Hematopoietic multipotent progenitor cell (in vitro differentiated cells): ENCODE results near the gene TMEM184B. TPM values are rescaled to one million over a fixed set of nuclear protein-coding genes. Genes with fewer than 3 reads are reported as not detected.
"Not testable (repeated sequence)": the region's sequence is repeated elsewhere in the genome, so short reads cannot be mapped to it uniquely, and the experiment has no call there.

Experiments used
- DNase-seq, 3 donors: peaks; one replicate each; pipeline ENCODE4 v3.0.0-alpha.2; 2011 to 2015; ENCODE audit warnings: low read depth in 2 of 3, low spot score in 2 of 3
- total RNA-seq: library from RNA; depleted of rRNA; stranded (reverse); fragments of >200 nt; gene quantifications from one replicate; pipeline ENCODE4 v1.2.3, GENCODE V29; 2012

Gene TMEM184B
- total RNA-seq, 1 donor = 13.5 TPM

GRCh38 chr22:38187413-38188212 is 85.2 kb downstream of the TMEM184B start:
- DNase-seq = no peak

- DNase-seq = no peak
Observed at GRCh38 chr22:38186429-38186828, 86.4 kb downstream of the TMEM184B start.

- DNase-seq = no peak
Observed at GRCh38 chr22:38184788-38185187, 88.0 kb downstream of the TMEM184B start.

- peak; percentile 78 to 99 (median 98) for DNase-seq
Observed at GRCh38 chr22:38181453-38182200, 91.2 kb downstream of the TMEM184B start, which contains the start of gene PLA2G6. Gene PLA2G6 (minus strand): TSS chr22:38181830. CDS start chr22:38169426, 12,404 bp downstream.

- DNase-seq = peak in 2 of 3 donors; percentile 28 to 31
Observed at GRCh38 chr22:38180841-38181452, 91.9 kb downstream of the TMEM184B start.

- DNase-seq = not testable (repeated sequence)
Observed at GRCh38 chr22:38178605-38178937, 94.2 kb downstream of the TMEM184B start.

GRCh38 chr22:38177926-38178604 is 94.7 kb downstream of the TMEM184B start:
- DNase-seq = no peak

GRCh38 chr22:38177571-38177925 is 95.3 kb downstream of the TMEM184B start:
- not testable (repeated sequence) for DNase-seq

GRCh38 chr22:38177044-38177443 is 95.8 kb downstream of the TMEM184B start:
- DNase-seq = no peak

- DNase-seq = peak in 2 of 3 donors; percentile 90 to 94
Observed at GRCh38 chr22:38176170-38176741, 96.6 kb downstream of the TMEM184B start.

- DNase-seq = peak in 1 of 3 donors; percentile 33
Observed at GRCh38 chr22:38175206-38176118, 97.3 kb downstream of the TMEM184B start.

- no peak for DNase-seq
Observed at GRCh38 chr22:38174626-38175025, 98.2 kb downstream of the TMEM184B start.

GRCh38 chr22:38173641-38173906 is 99.2 kb downstream of the TMEM184B start:
- DNase-seq = no peak

- peak in 2 of 3 donors; percentile 93 to 95 for DNase-seq
Observed at GRCh38 chr22:38172832-38173640, 99.8 kb downstream of the TMEM184B start.

- peak in 2 of 3 donors; percentile 51 to 60 for DNase-seq
Observed at GRCh38 chr22:38171927-38172831, 100.6 kb downstream of the TMEM184B start.

GRCh38 chr22:38170469-38170868 is 102.3 kb downstream of the TMEM184B start:
- DNase-seq = no peak
